Sigmoid colon (tissue), 7 donors: ENCODE measurements around the gene FGF12. TPM values are rescaled to one million over a fixed set of nuclear protein-coding genes. Genes with fewer than 3 reads are reported as not detected.
"Not testable (repeated sequence)": the region's sequence is repeated elsewhere in the genome, so short reads cannot be mapped to it uniquely, and the experiment has no call there.

ENCODE experiments used
- DNase-seq: peaks from one replicate; pipeline ENCODE4 v3.0.0-alpha.2; 2019
- H3K27ac ChIP-seq, 4 donors: fragments of 200-600 bp; sonication (generic); one replicate each; pipeline ENCODE4 v1.5.1; 2016 to 2019; ENCODE audit warnings: mild to moderate bottlenecking in 1 of 4
- H3K27me3 ChIP-seq, 3 donors: fragments of 200-600 bp; sonication (generic); one replicate each; pipeline ENCODE4 v1.5.1; 2019; ENCODE audit warnings: mild to moderate bottlenecking in 1 of 3
- H3K36me3 ChIP-seq, 4 donors: fragments of 200-600 bp; sonication (generic); one replicate each; pipeline ENCODE4 v1.5.1; 2016 to 2019
- H3K4me1 ChIP-seq, 4 donors: fragments of 200-600 bp; sonication (generic); one replicate each; pipeline ENCODE4 v1.5.1; 2017 to 2019
- H3K4me3 ChIP-seq, 4 donors: fragments of 200-600 bp; sonication (generic); one replicate each; pipeline ENCODE4 v1.5.1; 2017 to 2019; ENCODE audit warnings: mild to moderate bottlenecking in 2 of 4, moderate library complexity in 1 of 4
- H3K9me3 ChIP-seq, 4 donors: fragments of 200-600 bp in 3 of 4; sonication (generic) in 3 of 4; one replicate each; pipeline versions ENCODE4 v1.5.1 to v1.6.1; 2013 to 2019
- EP300 ChIP-seq, 4 donors: sonication (generic); formaldehyde crosslinking; IDR thresholded peaks; one replicate each; pipeline ENCODE4 v1.6.1; 2017; ENCODE audit warnings: antibody characterized with exemption in 4 of 4
- POLR2A ChIP-seq, 2 donors: fragments of 450-650 bp; IDR thresholded peaks; one replicate each; pipeline ENCODE4 v1.6.1; 2016; ENCODE audit warnings: antibody characterized with exemption in 2 of 2, mild to moderate bottlenecking in 2 of 2, moderate library complexity in 2 of 2
- POLR2AphosphoS5 ChIP-seq, 4 donors: sonication (generic); formaldehyde crosslinking; IDR thresholded peaks; one replicate each; pipeline ENCODE4 v1.6.1; 2017; ENCODE audit warnings: antibody characterized with exemption in 4 of 4
- WGBS, 2 donors: extraction: QIAGEN DNeasy Blood & Tissue Kit; methylation state at CpG; one replicate each; pipeline ENCODE4 v1.1.7; 2013; 5-methylcytosine and 5-hydroxymethylcytosine counted together
- intact Hi-C: fragments of 100-400 bp; cut with DNase I; formaldehyde crosslinking; loops from one replicate; pipeline ENCODE4 v1.15.1; 2023
- polyA plus RNA-seq, 3 donors: library from polyadenylated mRNA; stranded (reverse); fragments of 200-250 nt; gene quantifications; one replicate each; pipeline ENCODE4 v1.2.3, GENCODE V29; 2013
- total RNA-seq, 4 donors: library from RNA; depleted of rRNA; stranded (reverse); fragments of >200 nt; gene quantifications; one replicate each; pipeline ENCODE4 v1.1.0, GENCODE V29; 2016
- TF ChIP-seq, protein P1 (sequence below), 4 experiments: fragments of 450-650 bp in 3 of 4; fragments of 200-600 bp in 1 of 4; IDR thresholded peaks; one replicate each; pipeline ENCODE4 v1.5.1; 2016 to 2019; ENCODE audit warnings: antibody characterized with exemption in 4 of 4, mild to moderate bottlenecking in 3 of 4, moderate library complexity in 2 of 4
- donor health status: healthy with polysubstance abuse.
- donor health status: Bipolar disorder and iron deficiency.
- donor health status: healthy.

Gene FGF12
- total RNA-seq = 1 to 10 TPM; 1.8 to 7.8 (median 2.7) TPM
- 1 to 10 TPM in 1 of 3 donors, under 1 TPM in 2; 0.32 to 1.2 (median 0.60) TPM for polyA plus RNA-seq

DNA sequence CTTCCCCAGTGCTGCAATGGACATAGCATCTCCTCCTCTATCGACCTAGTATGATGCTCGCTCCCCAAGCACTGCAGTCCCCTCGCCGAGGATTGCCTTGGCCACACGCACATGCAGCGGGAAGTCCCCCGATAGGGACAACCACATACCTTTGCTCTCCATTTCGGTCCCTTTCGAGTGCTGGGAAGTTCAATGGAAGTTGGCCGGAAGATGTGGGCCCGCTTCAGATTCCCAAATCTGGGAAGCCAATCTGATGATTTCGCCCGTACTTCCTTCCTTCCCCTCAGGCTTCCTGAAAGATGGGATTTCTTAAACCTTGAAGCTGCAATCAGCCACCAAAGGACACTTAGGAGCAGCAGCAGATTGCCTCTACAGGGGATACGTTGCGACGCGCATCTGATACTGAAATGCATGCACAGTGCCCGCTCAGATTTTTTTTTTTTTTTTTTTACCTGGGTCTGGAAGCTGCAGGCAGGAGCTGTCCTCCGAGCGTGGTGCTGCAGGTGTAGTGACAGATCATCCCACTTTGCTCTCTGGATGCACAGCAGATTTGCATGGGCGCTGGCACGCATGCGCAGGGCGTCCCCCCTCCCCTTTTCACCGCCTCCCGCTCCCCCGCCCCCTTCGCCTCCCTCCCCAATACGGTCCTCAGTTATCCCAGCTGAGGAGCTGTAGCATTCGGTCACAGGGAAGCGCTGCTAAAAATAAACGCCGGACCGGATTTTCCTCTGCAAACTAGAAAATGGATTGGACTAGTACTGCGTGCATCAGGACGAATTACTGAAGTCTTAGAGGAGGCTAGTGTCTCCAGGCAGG, at the start of gene FGF12:
TSS of gene FGF12 (minus strand) at position 510 of the 816 bp plus-strand sequence.
- H3K4me3 ChIP-seq = peak within 1 kb of the TSS in 3 of 4 donors; percentile 23 to 41 (median 36)
- intact Hi-C loops = no loop called here
- WGBS, 2 donors = 5 to 9% methylated on average over 36 of the region's 36 CpGs

GRCh38 chr3:192774341-192774740, 47.0 kb upstream of the FGF12 start:
- H3K36me3 ChIP-seq, DNase-seq, intact Hi-C loops, H3K9me3 ChIP-seq, H3K4me1 ChIP-seq, H3K4me3 ChIP-seq, H3K27me3 ChIP-seq, H3K27ac ChIP-seq: not testable (repeated sequence)
- 70 to 75% methylated on average over 4 of the region's 4 CpGs for whole genome bisulfite sequencing, 2 donors

More for the DNA sequence above, at the start of gene FGF12:
- peaks cover 0 to 18% (median 14%) of the 10 kb centered on the region in 4 donors for H3K4me1 ChIP-seq
- no peaks in the 10 kb centered on the region for H3K27me3 ChIP-seq
- no peaks in the 10 kb centered on the region for H3K36me3 ChIP-seq
- no peak for TF ChIP-seq POLR2A (IDR thresholded peaks at IDR 0.05)
- TF ChIP-seq, protein P1, sequence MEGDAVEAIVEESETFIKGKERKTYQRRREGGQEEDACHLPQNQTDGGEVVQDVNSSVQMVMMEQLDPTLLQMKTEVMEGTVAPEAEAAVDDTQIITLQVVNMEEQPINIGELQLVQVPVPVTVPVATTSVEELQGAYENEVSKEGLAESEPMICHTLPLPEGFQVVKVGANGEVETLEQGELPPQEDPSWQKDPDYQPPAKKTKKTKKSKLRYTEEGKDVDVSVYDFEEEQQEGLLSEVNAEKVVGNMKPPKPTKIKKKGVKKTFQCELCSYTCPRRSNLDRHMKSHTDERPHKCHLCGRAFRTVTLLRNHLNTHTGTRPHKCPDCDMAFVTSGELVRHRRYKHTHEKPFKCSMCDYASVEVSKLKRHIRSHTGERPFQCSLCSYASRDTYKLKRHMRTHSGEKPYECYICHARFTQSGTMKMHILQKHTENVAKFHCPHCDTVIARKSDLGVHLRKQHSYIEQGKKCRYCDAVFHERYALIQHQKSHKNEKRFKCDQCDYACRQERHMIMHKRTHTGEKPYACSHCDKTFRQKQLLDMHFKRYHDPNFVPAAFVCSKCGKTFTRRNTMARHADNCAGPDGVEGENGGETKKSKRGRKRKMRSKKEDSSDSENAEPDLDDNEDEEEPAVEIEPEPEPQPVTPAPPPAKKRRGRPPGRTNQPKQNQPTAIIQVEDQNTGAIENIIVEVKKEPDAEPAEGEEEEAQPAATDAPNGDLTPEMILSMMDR (IDR thresholded peaks at IDR 0.05) = no peak
- TF ChIP-seq POLR2AphosphoS5 (IDR thresholded peaks at IDR 0.05) = no peak
- no peak for TF ChIP-seq EP300 (IDR thresholded peaks at IDR 0.05)
- peak; percentile 69 for DNase-seq
- no peaks in the 10 kb centered on the region for H3K9me3 ChIP-seq
- peak within 1 kb of the TSS in 1 of 4 donors; percentile 12 for H3K27ac ChIP-seq

- H3K9me3 ChIP-seq = peaks cover 0 to 4% (median 0%) of the 10 kb centered on the region in 4 donors
- no peak overlapping the region for H3K4me3 ChIP-seq
- WGBS, 2 donors = 52 to 53% methylated on average over 5 of the region's 5 CpGs
- H3K36me3 ChIP-seq = no peaks in the 10 kb centered on the region
- H3K27ac ChIP-seq = no peak overlapping the region
- intact Hi-C loops = no loop called here
- TF ChIP-seq, protein P1 (IDR thresholded peaks at IDR 0.05) = no peak
- no peak for TF ChIP-seq EP300 (IDR thresholded peaks at IDR 0.05)
- no peak for TF ChIP-seq POLR2AphosphoS5 (IDR thresholded peaks at IDR 0.05)
- no peak for TF ChIP-seq POLR2A (IDR thresholded peaks at IDR 0.05)
- H3K27me3 ChIP-seq = no peaks in the 10 kb centered on the region
- DNase-seq = no peak
- H3K4me1 ChIP-seq = no peaks in the 10 kb centered on the region
Measured at GRCh38 chr3:192772240-192772894, 45.0 kb upstream of the FGF12 start.

DNA sequence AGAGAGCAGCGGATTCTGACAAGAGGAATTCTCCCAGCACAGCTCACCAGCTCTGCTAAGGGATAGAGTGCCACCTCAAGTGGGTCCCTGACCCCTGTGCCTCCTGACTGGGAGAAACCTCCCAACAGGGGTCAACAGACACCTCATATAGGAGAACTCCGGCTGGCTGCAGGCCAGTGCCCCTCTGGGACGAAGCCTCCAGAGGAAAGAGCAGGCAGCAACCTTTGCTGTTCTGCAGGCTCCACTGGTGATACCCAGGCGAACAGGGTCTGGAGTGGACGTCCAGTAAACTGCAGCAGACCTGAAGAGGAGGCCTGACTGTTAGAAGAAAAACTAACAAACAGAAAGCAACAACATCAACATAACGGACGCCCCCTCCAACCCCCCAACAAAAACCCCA, 31.3 kb upstream of the FGF12 start:
- DNase-seq = no peak
- TF ChIP-seq EP300 (IDR thresholded peaks at IDR 0.05) (no peak), POLR2A (IDR thresholded peaks at IDR 0.05) (no peak), POLR2AphosphoS5 (IDR thresholded peaks at IDR 0.05) (no peak)
- TF ChIP-seq, protein P1 (IDR thresholded peaks at IDR 0.05) = no peak
- WGBS, 2 donors = 69 to 81% methylated on average over 7 of the region's 7 CpGs
- H3K27me3 ChIP-seq = no peaks in the 10 kb centered on the region
- no peaks in the 10 kb centered on the region for H3K9me3 ChIP-seq
- intact Hi-C loops = no loop called here
- no peak overlapping the region for H3K27ac ChIP-seq
- H3K36me3 ChIP-seq = no peaks in the 10 kb centered on the region
- H3K4me3 ChIP-seq = no peak overlapping the region
- no peaks in the 10 kb centered on the region for H3K4me1 ChIP-seq

DNA sequence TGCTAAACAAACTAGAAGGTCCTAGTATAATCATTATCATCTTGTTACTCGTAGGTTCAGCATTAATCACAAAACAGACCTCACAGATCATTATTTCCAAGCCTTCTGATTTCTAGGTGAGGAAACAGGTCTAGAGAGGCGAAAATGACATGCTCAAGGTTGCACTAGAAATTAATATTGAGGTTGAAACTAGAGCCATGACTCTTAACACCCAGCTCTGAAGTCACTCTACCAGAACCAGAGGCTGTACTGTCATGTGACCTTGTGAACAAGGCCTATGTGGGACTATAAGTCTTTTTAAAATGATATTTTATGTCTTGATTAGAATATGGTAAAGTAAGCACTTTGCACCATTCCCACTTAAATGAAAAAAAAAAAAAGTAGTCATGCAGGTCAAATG, 23.8 kb upstream of the FGF12 start:
- Histone ChIP-seq H3K9me3 (no peaks in the 10 kb centered on the region), H3K4me1 (no peaks in the 10 kb centered on the region)
- 53 to 71% methylated on average over 2 of the region's 2 CpGs for WGBS, 2 donors

More for the DNA sequence above, 23.8 kb upstream of the FGF12 start:
- no peak for DNase-seq
- TF ChIP-seq POLR2A (IDR thresholded peaks at IDR 0.05) (no peak), EP300 (IDR thresholded peaks at IDR 0.05) (no peak), POLR2AphosphoS5 (IDR thresholded peaks at IDR 0.05) (no peak)
- TF ChIP-seq, protein P1 (IDR thresholded peaks at IDR 0.05) = no peak
- intact Hi-C loops = no loop called here
- Histone ChIP-seq H3K27me3 (no peaks in the 10 kb centered on the region), H3K4me3 (no peak overlapping the region), H3K27ac (no peak overlapping the region), H3K36me3 (no peaks in the 10 kb centered on the region)
